ENCODE results near the gene RAMACL.

Gene RAMACL

DNA sequence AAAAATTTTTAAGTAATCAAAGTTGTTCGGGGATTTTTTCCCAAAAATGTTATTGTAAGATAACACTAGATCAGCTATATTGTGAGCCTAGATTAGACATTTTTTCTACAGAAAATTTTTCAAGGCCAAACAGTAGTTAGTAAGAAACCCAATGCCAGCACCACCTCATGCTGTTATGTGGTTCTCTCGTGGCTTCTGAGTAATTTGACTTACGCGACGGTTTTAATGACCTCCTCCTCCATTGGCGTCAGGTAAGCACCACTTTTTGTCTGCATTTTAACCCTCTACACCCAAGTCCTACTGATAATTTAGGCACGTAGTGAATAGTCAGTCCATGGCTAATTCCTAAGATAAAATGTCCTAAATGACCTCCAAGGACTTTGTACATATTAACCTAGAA lies 30.9 kb upstream of the RAMACL start:
- no peak for DNase-seq (ENCODE audit: low spot score)
- in situ Hi-C loops (cut with MboI; ENCODE audit: low pct_unique_long_range_greater_than_20kb, low sequenced_read_pairs, unreplicated experiment): no loop called here
- TF ChIP-seq, protein P1, sequence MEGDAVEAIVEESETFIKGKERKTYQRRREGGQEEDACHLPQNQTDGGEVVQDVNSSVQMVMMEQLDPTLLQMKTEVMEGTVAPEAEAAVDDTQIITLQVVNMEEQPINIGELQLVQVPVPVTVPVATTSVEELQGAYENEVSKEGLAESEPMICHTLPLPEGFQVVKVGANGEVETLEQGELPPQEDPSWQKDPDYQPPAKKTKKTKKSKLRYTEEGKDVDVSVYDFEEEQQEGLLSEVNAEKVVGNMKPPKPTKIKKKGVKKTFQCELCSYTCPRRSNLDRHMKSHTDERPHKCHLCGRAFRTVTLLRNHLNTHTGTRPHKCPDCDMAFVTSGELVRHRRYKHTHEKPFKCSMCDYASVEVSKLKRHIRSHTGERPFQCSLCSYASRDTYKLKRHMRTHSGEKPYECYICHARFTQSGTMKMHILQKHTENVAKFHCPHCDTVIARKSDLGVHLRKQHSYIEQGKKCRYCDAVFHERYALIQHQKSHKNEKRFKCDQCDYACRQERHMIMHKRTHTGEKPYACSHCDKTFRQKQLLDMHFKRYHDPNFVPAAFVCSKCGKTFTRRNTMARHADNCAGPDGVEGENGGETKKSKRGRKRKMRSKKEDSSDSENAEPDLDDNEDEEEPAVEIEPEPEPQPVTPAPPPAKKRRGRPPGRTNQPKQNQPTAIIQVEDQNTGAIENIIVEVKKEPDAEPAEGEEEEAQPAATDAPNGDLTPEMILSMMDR (IDR thresholded peaks at IDR 0.05; ENCODE audit: extremely low read depth, insufficient read depth, missing control alignments): no peak

DNA sequence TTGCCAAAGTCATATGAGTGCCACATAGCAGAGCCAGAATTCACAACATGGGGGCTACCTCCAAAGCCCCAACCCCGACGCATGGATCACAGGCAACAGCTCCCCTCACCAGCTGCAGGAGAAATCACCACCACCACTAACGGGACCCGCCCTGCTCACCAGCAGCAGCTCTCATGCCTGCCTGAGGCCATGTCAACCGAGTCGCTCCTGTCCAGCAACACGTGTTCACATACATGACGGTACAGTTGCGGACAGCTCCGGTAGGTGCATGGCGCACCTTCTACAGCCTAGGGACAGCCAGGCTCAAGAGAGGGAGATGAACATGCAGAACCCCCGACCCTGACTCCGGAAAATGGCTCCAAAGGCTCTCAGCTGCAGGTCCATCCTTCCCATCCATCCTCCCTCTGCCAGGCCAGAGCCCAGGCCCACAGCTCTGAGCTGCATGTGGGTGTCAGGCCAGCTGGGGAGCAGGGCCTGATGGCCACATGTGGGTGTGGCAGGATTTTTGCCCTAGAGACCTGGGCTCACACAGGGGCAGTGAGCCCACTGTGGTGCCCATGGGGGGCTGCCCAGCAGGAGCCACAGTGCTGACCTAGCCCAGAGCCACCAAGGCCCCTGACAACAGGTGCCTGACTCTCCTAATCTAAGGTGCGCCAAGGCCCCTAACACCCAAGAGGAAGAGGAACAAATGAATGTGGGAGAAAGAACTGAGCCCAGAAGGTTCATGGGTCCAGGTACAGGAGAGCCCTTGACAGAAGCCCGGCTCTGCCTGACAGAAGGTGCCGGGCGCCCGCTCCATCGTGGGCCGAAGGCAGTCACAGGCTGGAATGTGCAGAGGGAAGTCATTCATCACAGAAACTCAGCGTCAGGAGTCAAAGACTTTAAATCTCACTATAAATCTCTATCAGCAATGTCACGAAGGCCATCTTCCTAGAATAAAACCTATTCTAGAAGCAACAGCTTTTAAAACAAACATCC lies 30.1 kb upstream of the RAMACL start:
- TF ChIP-seq, protein P1 (IDR thresholded peaks at IDR 0.05; ENCODE audit: extremely low read depth, insufficient read depth, missing control alignments): no peak
- in situ Hi-C loops (cut with MboI; ENCODE audit: low pct_unique_long_range_greater_than_20kb, low sequenced_read_pairs, unreplicated experiment): no loop called here
- no peak for DNase-seq (ENCODE audit: low spot score)

DNA sequence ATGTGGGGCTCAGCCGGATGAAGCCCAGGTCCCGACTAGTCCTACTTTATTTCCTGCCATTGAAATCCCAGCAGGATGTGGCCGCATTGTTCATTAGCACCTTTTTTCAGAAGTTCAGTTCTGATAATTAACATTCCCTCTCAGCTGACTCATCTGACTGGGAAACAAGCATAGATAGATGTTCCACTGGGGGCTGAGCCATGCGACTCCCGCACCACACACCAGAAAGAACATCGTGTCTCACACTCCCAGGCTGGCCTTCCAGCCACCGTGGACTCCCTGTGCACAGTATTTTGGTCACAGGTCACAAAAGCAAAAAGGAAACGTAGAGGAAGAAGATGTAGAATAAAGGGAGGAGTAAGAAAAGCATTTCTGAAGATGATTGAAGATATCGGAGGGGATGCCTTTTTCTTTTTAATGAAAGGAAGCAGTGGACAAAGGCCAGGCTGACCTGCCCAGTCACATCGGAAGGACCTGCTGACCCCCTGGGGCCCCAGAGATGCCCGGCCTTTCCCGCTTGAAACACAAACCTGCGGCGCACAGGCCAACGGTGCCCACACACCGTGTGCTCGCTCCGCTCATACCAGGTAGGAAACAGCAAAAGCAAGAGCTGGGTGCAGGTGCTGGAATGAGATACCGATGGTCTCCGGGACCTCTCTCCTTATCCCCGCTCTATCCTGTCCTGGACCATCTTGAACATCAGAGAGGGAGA lies 28.7 kb upstream of the RAMACL start:
- no peak for DNase-seq (ENCODE audit: low spot score)
- TF ChIP-seq, protein P1 (IDR thresholded peaks at IDR 0.05; ENCODE audit: extremely low read depth, insufficient read depth, missing control alignments): no peak

DNA sequence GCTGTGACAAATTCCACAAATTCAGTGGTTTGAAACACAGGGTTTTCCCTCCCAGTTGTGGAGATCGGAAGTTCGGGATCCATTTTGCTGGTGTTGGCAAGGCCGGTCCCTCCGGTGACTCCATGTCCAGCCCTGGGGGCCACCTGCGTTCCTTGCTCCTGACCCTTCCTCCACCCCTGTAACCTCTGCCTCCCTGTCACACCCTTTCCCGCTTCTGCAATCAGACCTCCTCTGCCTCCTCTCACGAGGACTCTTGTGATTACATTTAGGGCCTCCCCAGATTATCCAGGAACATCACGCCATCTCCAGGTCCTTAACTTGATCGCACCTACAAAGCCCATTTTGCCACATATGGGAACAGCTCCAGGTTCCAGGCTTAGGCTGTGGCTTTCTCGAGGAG lies 28.1 kb upstream of the RAMACL start:
- in situ Hi-C loops (cut with MboI; ENCODE audit: low pct_unique_long_range_greater_than_20kb, low sequenced_read_pairs, unreplicated experiment): no loop called here
- no peak for DNase-seq (ENCODE audit: low spot score)

More for the DNA sequence above, 28.7 kb upstream of the RAMACL start:
- in situ Hi-C loops (cut with MboI; ENCODE audit: low pct_unique_long_range_greater_than_20kb, low sequenced_read_pairs, unreplicated experiment): no loop called here

DNA sequence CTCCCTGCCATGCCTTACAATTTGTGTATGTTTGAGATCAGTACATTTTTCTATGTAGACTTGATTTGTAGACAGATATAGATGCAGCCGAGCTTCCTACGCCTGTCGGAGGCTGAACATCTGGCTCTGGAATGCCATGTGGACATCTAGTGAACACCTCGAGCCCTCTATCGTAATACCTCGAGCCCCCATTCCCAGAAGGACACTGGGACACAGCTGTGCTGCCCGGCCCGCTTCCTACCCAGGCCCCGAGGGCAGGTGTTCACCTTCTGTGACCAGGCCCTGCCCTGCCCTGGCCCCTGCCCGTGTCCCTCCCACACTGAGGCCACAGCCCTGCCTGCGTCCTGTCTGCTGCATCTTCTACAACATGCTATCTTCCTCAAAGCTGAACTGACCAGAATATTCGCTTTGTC lies 27.7 kb upstream of the RAMACL start:
- in situ Hi-C loops (cut with MboI; ENCODE audit: low pct_unique_long_range_greater_than_20kb, low sequenced_read_pairs, unreplicated experiment): no loop called here
- DNase-seq (ENCODE audit: low spot score): no peak
- TF ChIP-seq, protein P1 (IDR thresholded peaks at IDR 0.05; ENCODE audit: extremely low read depth, insufficient read depth, missing control alignments): no peak

More for the DNA sequence above, 28.1 kb upstream of the RAMACL start:
- TF ChIP-seq, protein P1 (IDR thresholded peaks at IDR 0.05; ENCODE audit: extremely low read depth, insufficient read depth, missing control alignments): no peak

DNA sequence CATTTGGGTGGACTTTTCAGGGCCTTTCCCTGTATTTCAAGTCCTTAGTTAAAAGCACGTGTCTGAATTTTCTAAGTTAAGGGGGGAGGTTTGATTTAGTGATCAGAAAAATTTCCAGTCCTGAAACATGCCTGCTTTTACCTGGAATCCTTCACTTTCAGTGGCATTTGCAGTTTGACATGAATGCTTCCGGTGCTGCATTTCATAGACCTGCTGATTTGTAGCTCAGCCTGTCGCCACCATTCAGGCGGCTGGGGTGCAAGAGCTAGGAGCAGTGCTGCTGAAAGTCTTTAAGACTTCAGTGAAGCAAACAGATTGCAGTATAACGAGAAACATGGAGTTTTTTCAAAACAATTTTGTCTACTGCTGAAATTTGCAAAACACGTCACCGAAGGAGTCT lies 26.5 kb upstream of the RAMACL start:
- in situ Hi-C loops (cut with MboI; ENCODE audit: low pct_unique_long_range_greater_than_20kb, low sequenced_read_pairs, unreplicated experiment): no loop called here
- no peak for DNase-seq (ENCODE audit: low spot score)
- TF ChIP-seq, protein P1 (IDR thresholded peaks at IDR 0.05; ENCODE audit: extremely low read depth, insufficient read depth, missing control alignments): no peak
